Measurements from ENCODE around the gene JAM3. TPM values are rescaled to one million over a fixed set of nuclear protein-coding genes. Genes with fewer than 3 reads are reported as not detected.
A peak's percentile ranks its signal among the peaks of the same experiment; 100 is the strongest.

JAM3 gene
- total RNA-seq, 1 experiment from 2014 or later: 36.5 TPM

DNA sequence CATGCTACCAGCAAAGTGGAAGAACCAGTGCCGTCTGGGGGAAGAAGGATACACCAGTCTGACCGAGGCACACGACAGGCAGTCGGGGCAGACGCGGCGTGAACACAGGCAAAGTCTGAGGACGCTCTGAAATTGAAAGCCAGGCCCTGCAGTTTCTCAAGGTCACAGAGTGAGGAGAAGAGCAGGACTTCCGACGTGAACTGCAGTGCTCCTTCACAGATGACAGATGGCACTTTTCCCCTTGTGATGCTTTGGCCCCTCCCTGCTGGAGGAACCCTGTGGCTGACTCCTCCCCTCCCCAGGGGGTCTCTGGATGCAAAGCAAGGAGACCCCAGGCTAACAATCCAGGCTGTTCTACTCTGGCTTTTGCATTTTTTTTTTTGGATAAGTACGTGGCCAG is 19.6 kb upstream of the JAM3 start:
- Histone ChIP-seq H3K23me2 (ENCODE audit: insufficient read length, low read depth, low read length, poor library complexity, severe bottlenecking) (peaks cover 6% of the 10 kb centered on the region), H3K79me2 (ENCODE audit: insufficient read depth, low read length) (no peaks in the 10 kb centered on the region), H3K27me3 (ENCODE audit: insufficient read depth, low read length) (no peaks in the 10 kb centered on the region), H2BK15ac (ENCODE audit: low read depth, low read length) (no peak overlapping the region), H3K27ac (ENCODE audit: insufficient read length, low read depth, low read length) (no peak overlapping the region), H3K14ac (ENCODE audit: insufficient read depth, low read length) (no peak overlapping the region; the same call in 1 of the 2 replicates), H3K23ac (ENCODE audit: insufficient read length, low read depth, low read length) (no peak overlapping the region), H4K91ac (ENCODE audit: insufficient read length, low read depth, low read length) (no peak overlapping the region), H3K4ac (ENCODE audit: low read depth, low read length) (no peak overlapping the region), H2BK12ac (ENCODE audit: insufficient read length, low read depth, low read length) (no peak overlapping the region), H3K9me3 (ENCODE audit: control insufficient read depth, low read depth, low read length) (no peaks in the 10 kb centered on the region), H4K5ac (ENCODE audit: insufficient read length, low read depth, low read length) (no peak overlapping the region), H3K56ac (ENCODE audit: insufficient read length, low read depth, low read length) (no peak overlapping the region), H2BK120ac (ENCODE audit: low read depth, low read length, poor library complexity, severe bottlenecking) (no peak overlapping the region), H2BK5ac (ENCODE audit: insufficient read length, low read length) (no peak overlapping the region), H3K9ac (ENCODE audit: extremely low read depth, insufficient read length, low read length) (no peak overlapping the region), H2BK20ac (ENCODE audit: low read depth, low read length, poor library complexity, severe bottlenecking) (no peak overlapping the region), H3K4me1 (ENCODE audit: insufficient read depth, low read length) (peaks cover 3% of the 10 kb centered on the region; the same call in 1 of the 2 replicates), H3K4me2 (ENCODE audit: insufficient read depth, insufficient read length, low read length) (no peak overlapping the region), H4K20me1 (ENCODE audit: control insufficient read depth, insufficient read depth, insufficient read length) (no peaks in the 10 kb centered on the region), H2AFZ (ENCODE audit: low read length) (no peak overlapping the region), H3K18ac (ENCODE audit: insufficient read length, low read depth, low read length) (no peak overlapping the region), H3K79me1 (ENCODE audit: insufficient read depth, low read depth, low read length, poor library complexity, severe bottlenecking) (no peaks in the 10 kb centered on the region), H3T11ph (ENCODE audit: low read length) (no peak overlapping the region), H4K8ac (replicated peaks; ENCODE audit: insufficient read length, low read depth, low read length) (no peak overlapping the region), H2AK5ac (ENCODE audit: insufficient read length, low read length) (no peak overlapping the region)
- no peaks in the 10 kb centered on the region for H3K9me3 Mint-ChIP-seq
- no peaks in the 10 kb centered on the region for H3K36me3 Mint-ChIP-seq (ENCODE audit: insufficient read depth in 1 of 3, low read depth in 3 of 3)
- peak overlapping the region in 1 of 2 experiments; percentile 34; a peak in 1 of 5 replicates for H3K4me3 Mint-ChIP-seq
- peaks cover 42 to 47% of the 10 kb centered on the region in 2 experiments for H3K4me1 Mint-ChIP-seq
- WGBS (ENCODE audit: extremely low coverage, insufficient read length, low lambda C conversion rate): no CpG with 5 or more reads among the region's 11 CpGs
- no peak for TF ChIP-seq CTCF (conservative IDR thresholded peaks at IDR 0.05)
- no peak for DNase-seq
- no peak overlapping the region for H3K27ac Mint-ChIP-seq
- H3K27me3 Mint-ChIP-seq (ENCODE audit: low read depth): peaks cover 25% of the 10 kb centered on the region

All from H9 (cell line).